ENCODE results near the gene C4A. TPM values are rescaled to one million over a fixed set of nuclear protein-coding genes. Genes with fewer than 3 reads are reported as not detected.
"Not testable (repeated sequence)": the region's sequence is repeated elsewhere in the genome, so short reads cannot be mapped to it uniquely, and the experiment has no call there.

Gene C4A
- total and polyA plus RNA-seq, 2 of the 4 experiments (the other 2 are of a cell fraction), result 0.90 to 3.8 TPM

- H3K18ac ChIP-seq (ENCODE audit: low read depth, low read length); H2BK20ac ChIP-seq (ENCODE audit: low read depth, low read length); H2AK9ac ChIP-seq (replicated peaks; ENCODE audit: low read depth, low read length, poor library complexity); H2BK15ac ChIP-seq (ENCODE audit: low read depth, low read length); H3K23ac ChIP-seq (ENCODE audit: low read depth, low read length); H2BK120ac ChIP-seq (ENCODE audit: low read depth, low read length); H4K8ac ChIP-seq (ENCODE audit: low read depth in 2 of 2, low read length in 2 of 2); H3K36me3 ChIP-seq (ENCODE audit: control insufficient read depth, insufficient read depth, low read length); in situ Hi-C loops (cut with MboI; ENCODE audit: low sequenced_read_pairs); H2AFZ ChIP-seq (replicated peaks; ENCODE audit: low read length, poor library complexity); H3K27ac ChIP-seq (ENCODE audit: insufficient read depth, low read length); dilution Hi-C loops (cut with HindIII; ENCODE audit: low sequenced_read_pairs, unreplicated experiment); H3K56ac ChIP-seq (ENCODE audit: extremely low read depth, insufficient read depth, low read length); BruUV-seq (replicated peaks); H3K9ac ChIP-seq (ENCODE audit: low read depth, low read length); H4K91ac ChIP-seq (ENCODE audit: insufficient read depth, low read depth, low read length); H2BK5ac ChIP-seq (ENCODE audit: low read depth, low read length, poor library complexity, severe bottlenecking); H2AK5ac ChIP-seq (ENCODE audit: low read depth, low read length); CTCF ChIA-PET; H3K4me3 ChIP-seq (ENCODE audit: insufficient read depth, low read depth, low read length); DNase-seq; H3K4me2 ChIP-seq (ENCODE audit: low read depth, low read length); H3K14ac ChIP-seq (replicated peaks; ENCODE audit: low read depth, low read length); H3K4ac ChIP-seq (ENCODE audit: low read depth, low read length); ATAC-seq (ENCODE audit: low read depth); H3K9me3 ChIP-seq (ENCODE audit: control insufficient read depth, insufficient read depth, low read length); POLR2A ChIA-PET (ENCODE audit: unreplicated experiment); H4K20me1 ChIP-seq (ENCODE audit: insufficient read depth, low read length); H3K27me3 ChIP-seq (ENCODE audit: control insufficient read depth, insufficient read depth, low read length); H3K4me1 ChIP-seq (ENCODE audit: control insufficient read depth, insufficient read depth, low read length); H3K79me1 ChIP-seq (ENCODE audit: low read depth in 1 of 2, low read length in 2 of 2); H3K9me1 ChIP-seq (ENCODE audit: insufficient read depth, low read length); H4K5ac ChIP-seq (ENCODE audit: low read depth, low read length): not testable (repeated sequence)
- WGBS, 2 experiments (ENCODE audit: extremely low coverage in 2 of 2, insufficient read length in 1 of 2), result no CpG with 5 or more reads among the region's 24 CpGs
- intact Hi-C loops (cut with micrococcal nuclease), result loop anchor here (10.0 kb wide), 1 partner anchor 115 kb away; the partner anchor contains the start of genes PPT2 and PRRT1
These were observed 57.7 kb downstream of the C4A start for GRCh38 chr6:32039321-32040274.

- H2BK120ac ChIP-seq (ENCODE audit: low read depth, low read length); H4K5ac ChIP-seq (ENCODE audit: low read depth, low read length); H3K9ac ChIP-seq (ENCODE audit: low read depth, low read length); H3K9me3 ChIP-seq (ENCODE audit: control insufficient read depth, insufficient read depth, low read length); BruUV-seq (replicated peaks); H3K56ac ChIP-seq (ENCODE audit: extremely low read depth, insufficient read depth, low read length); H4K8ac ChIP-seq (ENCODE audit: low read depth in 2 of 2, low read length in 2 of 2); H3K27ac ChIP-seq (ENCODE audit: insufficient read depth, low read length); ATAC-seq (ENCODE audit: low read depth); DNase-seq; H3K23ac ChIP-seq (ENCODE audit: low read depth, low read length); H3K4me2 ChIP-seq (ENCODE audit: low read depth, low read length); POLR2A ChIA-PET (ENCODE audit: unreplicated experiment); H3K36me3 ChIP-seq (ENCODE audit: control insufficient read depth, insufficient read depth, low read length); H4K91ac ChIP-seq (ENCODE audit: insufficient read depth, low read depth, low read length); CTCF ChIA-PET; H3K9me1 ChIP-seq (ENCODE audit: insufficient read depth, low read length); H4K20me1 ChIP-seq (ENCODE audit: insufficient read depth, low read length); H3K27me3 ChIP-seq (ENCODE audit: control insufficient read depth, insufficient read depth, low read length); H3K14ac ChIP-seq (replicated peaks; ENCODE audit: low read depth, low read length); in situ Hi-C loops (cut with MboI; ENCODE audit: low sequenced_read_pairs); H2BK15ac ChIP-seq (ENCODE audit: low read depth, low read length); H2AFZ ChIP-seq (replicated peaks; ENCODE audit: low read length, poor library complexity); H3K79me1 ChIP-seq (ENCODE audit: low read depth in 1 of 2, low read length in 2 of 2); H2AK5ac ChIP-seq (ENCODE audit: low read depth, low read length); H2BK20ac ChIP-seq (ENCODE audit: low read depth, low read length); H3K4ac ChIP-seq (ENCODE audit: low read depth, low read length); H2AK9ac ChIP-seq (replicated peaks; ENCODE audit: low read depth, low read length, poor library complexity); dilution Hi-C loops (cut with HindIII; ENCODE audit: low sequenced_read_pairs, unreplicated experiment); H3K4me1 ChIP-seq (ENCODE audit: control insufficient read depth, insufficient read depth, low read length); H2BK5ac ChIP-seq (ENCODE audit: low read depth, low read length, poor library complexity, severe bottlenecking); H3K18ac ChIP-seq (ENCODE audit: low read depth, low read length); H3K4me3 ChIP-seq (ENCODE audit: insufficient read depth, low read depth, low read length): not testable (repeated sequence)
- intact Hi-C loops (cut with micrococcal nuclease), result loop anchor here (10.0 kb wide), 1 partner anchor 114 kb away; the partner anchor contains the start of genes PPT2 and PRRT1
- no CpG with 5 or more reads among the region's 43 CpGs for WGBS, 2 experiments (ENCODE audit: extremely low coverage in 2 of 2, insufficient read length in 1 of 2)
These were observed 58.6 kb downstream of the C4A start for GRCh38 chr6:32040299-32041049.
